Gastroesophageal sphincter (tissue), 4 donors: Measurements from ENCODE around the gene TMPRSS3. TPM values are rescaled to one million over a fixed set of nuclear protein-coding genes. Genes with fewer than 3 reads are reported as not detected.

ENCODE experiments used
- ATAC-seq: fragments of 150-250 bp; one replicate; pipeline ENCODE4 v1.9.1; 2016; ENCODE audit warnings: mild to moderate bottlenecking, moderate library complexity
- H3K27ac ChIP-seq, 4 donors: fragments of 200-600 bp; sonication (generic) in 3 of 4; 1 replicate in 3 of 4; 2 replicates in 1 of 4; pipeline ENCODE4 v1.5.1; 2016 to 2019
- H3K27me3 ChIP-seq: fragments of 200-600 bp; sonication (generic); one replicate; pipeline ENCODE4 v1.5.1; 2019
- H3K36me3 ChIP-seq, 2 donors: fragments of 200-600 bp; sonication (generic); one replicate each; pipeline ENCODE4 v1.5.1; 2019; ENCODE audit warnings: control low read depth in 1 of 2
- H3K4me1 ChIP-seq, 3 donors: fragments of 200-600 bp; sonication (generic); 1 replicate in 2 of 3; 2 replicates in 1 of 3; pipeline ENCODE4 v1.5.1; 2016 to 2019; ENCODE audit warnings: control low read depth in 2 of 3
- H3K4me3 ChIP-seq, 2 donors: fragments of 200-600 bp; sonication (generic); one replicate each; pipeline ENCODE4 v1.5.1; 2019; ENCODE audit warnings: mild to moderate bottlenecking in 1 of 2, moderate library complexity in 1 of 2
- H3K9me3 ChIP-seq, 3 donors: fragments of 200-600 bp; sonication (generic); one replicate each; pipeline ENCODE4 v1.5.1; 2017 to 2019; ENCODE audit warnings: control low read depth in 2 of 3
- CTCF ChIP-seq, 4 experiments: fragments of 200-600 bp in 2 of 4; fragments of 450-650 bp in 2 of 4; sonication (generic) in 1 of 4; IDR thresholded peaks; one replicate each; pipeline ENCODE4 v1.5.1; 2017 to 2019; ENCODE audit warnings: antibody characterized with exemption in 4 of 4, mild to moderate bottlenecking in 2 of 4, moderate library complexity in 2 of 4
- EP300 ChIP-seq: sonication (generic); formaldehyde crosslinking; IDR thresholded peaks from one replicate; pipeline ENCODE4 v1.6.1; 2017; ENCODE audit warnings: antibody characterized with exemption, mild to moderate bottlenecking
- POLR2A ChIP-seq, 2 donors: fragments of 450-650 bp; IDR thresholded peaks; one replicate each; pipeline ENCODE4 v1.6.1; 2017; ENCODE audit warnings: antibody characterized with exemption in 2 of 2, mild to moderate bottlenecking in 2 of 2, moderate library complexity in 1 of 2
- POLR2AphosphoS5 ChIP-seq: sonication (generic); formaldehyde crosslinking; IDR thresholded peaks from one replicate; pipeline ENCODE4 v1.6.1; 2017; ENCODE audit warnings: antibody characterized with exemption
- WGBS, 2 donors: methylation state at CpG; one replicate each; pipeline ENCODE4 v1.1.5; 2018; ENCODE audit warnings: low coverage in 1 of 2; 5-methylcytosine and 5-hydroxymethylcytosine counted together
- total RNA-seq, 4 donors: library from RNA; depleted of rRNA; stranded (reverse); fragments of >200 nt; gene quantifications; one replicate each; pipeline ENCODE4 v1.1.0, GENCODE V29; 2016

The TMPRSS3 gene
- total RNA-seq, 4 donors from 2014 or later: 0.52 TPM; not detected in 3

DNA sequence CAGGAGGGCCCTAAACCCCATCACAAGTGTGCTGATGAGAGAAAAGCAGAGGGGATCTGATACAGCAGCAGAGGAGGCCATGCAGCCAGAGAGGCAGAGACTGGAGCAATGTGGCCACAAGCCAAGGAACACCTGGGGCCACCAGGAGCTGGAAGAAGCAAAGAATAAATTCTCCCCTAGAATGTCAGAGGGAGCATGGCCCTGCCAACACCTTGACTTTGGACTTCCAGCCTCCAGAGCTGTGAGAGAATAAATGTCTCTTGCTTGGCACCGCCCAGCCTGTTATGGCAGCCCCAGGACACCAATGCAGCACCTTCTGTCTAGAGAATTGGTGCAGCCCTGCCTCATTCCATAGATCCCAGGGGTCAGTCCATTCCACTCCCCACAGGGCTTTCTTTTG is 33.2 kb upstream of the TMPRSS3 start:
- Histone ChIP-seq H3K9me3 (peaks cover 0 to 26% (median 0%) of the 10 kb centered on the region in 3 donors), H3K4me1 (no peaks in the 10 kb centered on the region), H3K36me3 (no peaks in the 10 kb centered on the region), H3K27ac (no peak overlapping the region), H3K27me3 (peaks cover 91% of the 10 kb centered on the region), H3K4me3 (no peak overlapping the region)
- WGBS, 2 donors: 100% methylated on average over 1 of the region's 1 CpG
- ATAC-seq: no peak
- no peak for TF ChIP-seq EP300
- no peak for TF ChIP-seq CTCF (IDR thresholded peaks at IDR 0.05)
- no peak for TF ChIP-seq POLR2AphosphoS5
- TF ChIP-seq POLR2A (IDR thresholded peaks at IDR 0.05): no peak

- Histone ChIP-seq H3K27me3 (peaks cover 91% of the 10 kb centered on the region), H3K27ac (no peak overlapping the region), H3K36me3 (no peaks in the 10 kb centered on the region), H3K4me1 (no peaks in the 10 kb centered on the region), H3K9me3 (peaks cover 0 to 15% (median 0%) of the 10 kb centered on the region in 3 donors), H3K4me3 (no peak overlapping the region)
- 63 to 68% methylated on average over 9 of the region's 10 CpGs for WGBS, 2 donors
- no peak for ATAC-seq
- TF ChIP-seq POLR2A (IDR thresholded peaks at IDR 0.05): no peak
- no peak for TF ChIP-seq EP300
- TF ChIP-seq CTCF (IDR thresholded peaks at IDR 0.05): no peak
- TF ChIP-seq POLR2AphosphoS5: no peak
Measured at GRCh38 chr21:42427809-42428419, 32.1 kb upstream of the TMPRSS3 start.

DNA sequence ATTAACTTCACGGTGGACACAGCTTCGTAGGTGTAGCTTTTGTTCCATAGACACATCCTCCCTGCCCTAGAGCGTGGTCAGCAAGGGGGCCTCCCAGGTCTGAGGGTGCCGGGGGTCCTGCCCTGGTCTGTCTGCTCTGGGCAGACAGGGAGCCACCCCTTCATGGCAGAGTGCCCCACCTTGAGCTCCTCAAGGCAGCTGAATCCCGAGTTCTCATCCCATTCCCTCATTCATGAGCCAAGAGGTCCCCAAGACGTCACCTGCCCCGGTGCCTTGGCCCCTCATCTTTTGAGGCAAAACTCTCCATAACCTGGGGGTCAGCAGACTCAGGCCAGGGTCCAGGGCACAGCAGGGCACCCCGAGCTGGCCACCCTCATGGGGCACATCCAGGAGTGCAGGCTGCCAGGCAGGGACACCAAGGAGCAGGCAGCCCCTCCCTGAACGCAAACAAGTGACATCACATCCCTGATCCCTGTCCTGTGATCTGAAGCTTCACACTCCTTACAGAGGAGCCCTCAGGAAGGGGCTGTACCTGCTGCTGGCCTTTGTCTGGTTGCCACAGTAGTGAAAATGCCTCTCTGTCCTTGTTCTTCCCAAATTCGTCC is 31.1 kb upstream of the TMPRSS3 start:
- H3K27ac ChIP-seq: no peak overlapping the region
- peaks cover 90% of the 10 kb centered on the region for H3K27me3 ChIP-seq
- no peaks in the 10 kb centered on the region for H3K4me1 ChIP-seq
- ATAC-seq: no peak
- WGBS, 2 donors: 88 to 91% methylated on average over 4 of the region's 10 CpGs
- H3K4me3 ChIP-seq: no peak overlapping the region
- peaks cover 0 to 9% (median 0%) of the 10 kb centered on the region in 3 donors for H3K9me3 ChIP-seq
- TF ChIP-seq EP300: no peak
- no peak for TF ChIP-seq POLR2A (IDR thresholded peaks at IDR 0.05)
- TF ChIP-seq CTCF (IDR thresholded peaks at IDR 0.05): no peak
- TF ChIP-seq POLR2AphosphoS5: no peak
- no peaks in the 10 kb centered on the region for H3K36me3 ChIP-seq

- H3K9me3 ChIP-seq: peaks cover 0 to 9% (median 0%) of the 10 kb centered on the region in 3 donors
- 70 to 72% methylated on average over 3 to 5 of the region's 7 CpGs for WGBS, 2 donors
- no peak overlapping the region for H3K4me3 ChIP-seq
- no peak for ATAC-seq
- TF ChIP-seq POLR2A (IDR thresholded peaks at IDR 0.05) (no peak), CTCF (IDR thresholded peaks at IDR 0.05) (no peak), POLR2AphosphoS5 (no peak)
- no peak overlapping the region for H3K27ac ChIP-seq
- H3K27me3 ChIP-seq: peaks cover 90% of the 10 kb centered on the region
- no peaks in the 10 kb centered on the region for H3K36me3 ChIP-seq
- no peaks in the 10 kb centered on the region for H3K4me1 ChIP-seq
Measured at GRCh38 chr21:42426424-42426823, 30.6 kb upstream of the TMPRSS3 start.

DNA sequence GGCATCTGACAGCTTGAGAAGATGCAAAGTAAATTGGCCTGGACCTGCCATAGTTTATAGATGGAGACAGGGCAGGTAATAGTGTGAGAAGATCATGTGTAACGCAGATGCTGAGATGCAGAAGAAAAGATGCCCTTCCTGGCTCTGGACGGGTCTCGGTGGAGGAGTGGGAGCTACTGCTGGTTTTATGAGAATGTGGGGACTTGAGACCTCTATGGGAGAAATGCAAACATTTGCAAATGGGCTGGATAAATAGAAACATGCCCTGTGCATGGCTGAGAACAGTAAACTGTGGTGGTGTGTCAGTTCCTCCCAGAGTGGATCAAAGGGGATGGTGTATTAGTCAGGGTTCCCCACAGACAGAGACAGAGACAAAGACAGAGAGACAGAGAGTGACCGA is 29.7 kb upstream of the TMPRSS3 start:
- Histone ChIP-seq H3K9me3 (peaks cover 0 to 17% (median 0%) of the 10 kb centered on the region in 3 donors), H3K4me3 (no peak overlapping the region), H3K36me3 (no peaks in the 10 kb centered on the region), H3K4me1 (no peaks in the 10 kb centered on the region), H3K27ac (no peak overlapping the region), H3K27me3 (peaks cover 90% of the 10 kb centered on the region)
- WGBS, 2 donors: 78 to 91% methylated on average over 4 of the region's 4 CpGs
- no peak for ATAC-seq
- TF ChIP-seq POLR2A (IDR thresholded peaks at IDR 0.05) (no peak), CTCF (IDR thresholded peaks at IDR 0.05) (no peak), POLR2AphosphoS5 (no peak), EP300 (no peak)
